HG03139 (cell line): ENCODE measurements around the gene PLEKHN1.
A peak's percentile ranks its signal among the peaks of the same experiment; 100 is the strongest.
"Not testable (repeated sequence)": the region's sequence is repeated elsewhere in the genome, so short reads cannot be mapped to it uniquely, and the experiment has no call there.

Source experiments
- ATAC-seq: cut with Tn5 transposase; IDR thresholded peaks from one replicate; pipeline ENCODE4 v1.9.1; 2021; ENCODE audit not compliant: unreplicated experiment

The PLEKHN1 gene

DNA sequence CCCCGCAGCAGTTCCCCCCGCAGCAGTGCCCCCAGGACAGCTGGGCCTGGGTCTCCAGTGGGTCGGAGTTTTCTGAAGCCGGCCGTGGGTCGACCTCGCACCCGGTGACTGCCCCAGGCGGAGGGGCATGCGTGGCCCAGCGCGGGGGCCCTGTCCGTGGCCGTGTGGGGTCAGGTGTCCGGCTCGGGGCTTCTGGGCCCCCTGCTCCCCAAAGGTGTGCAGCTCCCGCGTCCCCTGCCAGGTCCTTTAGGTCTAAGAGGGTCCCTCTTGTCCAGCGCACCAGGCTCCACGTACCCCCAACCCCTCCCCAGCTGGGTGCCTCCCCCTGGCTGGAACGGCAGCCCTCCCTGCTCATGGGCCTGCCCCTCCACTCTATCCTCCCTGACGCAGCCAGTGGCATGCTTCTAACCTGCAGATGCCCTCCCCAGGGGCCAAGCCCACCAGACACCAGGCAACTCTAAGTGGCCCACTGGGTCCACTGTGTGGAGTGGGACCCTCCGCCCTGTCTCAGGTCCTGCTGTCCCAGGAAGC lies 39.6 kb downstream of the PLEKHN1 start:
- no peak for ATAC-seq

DNA sequence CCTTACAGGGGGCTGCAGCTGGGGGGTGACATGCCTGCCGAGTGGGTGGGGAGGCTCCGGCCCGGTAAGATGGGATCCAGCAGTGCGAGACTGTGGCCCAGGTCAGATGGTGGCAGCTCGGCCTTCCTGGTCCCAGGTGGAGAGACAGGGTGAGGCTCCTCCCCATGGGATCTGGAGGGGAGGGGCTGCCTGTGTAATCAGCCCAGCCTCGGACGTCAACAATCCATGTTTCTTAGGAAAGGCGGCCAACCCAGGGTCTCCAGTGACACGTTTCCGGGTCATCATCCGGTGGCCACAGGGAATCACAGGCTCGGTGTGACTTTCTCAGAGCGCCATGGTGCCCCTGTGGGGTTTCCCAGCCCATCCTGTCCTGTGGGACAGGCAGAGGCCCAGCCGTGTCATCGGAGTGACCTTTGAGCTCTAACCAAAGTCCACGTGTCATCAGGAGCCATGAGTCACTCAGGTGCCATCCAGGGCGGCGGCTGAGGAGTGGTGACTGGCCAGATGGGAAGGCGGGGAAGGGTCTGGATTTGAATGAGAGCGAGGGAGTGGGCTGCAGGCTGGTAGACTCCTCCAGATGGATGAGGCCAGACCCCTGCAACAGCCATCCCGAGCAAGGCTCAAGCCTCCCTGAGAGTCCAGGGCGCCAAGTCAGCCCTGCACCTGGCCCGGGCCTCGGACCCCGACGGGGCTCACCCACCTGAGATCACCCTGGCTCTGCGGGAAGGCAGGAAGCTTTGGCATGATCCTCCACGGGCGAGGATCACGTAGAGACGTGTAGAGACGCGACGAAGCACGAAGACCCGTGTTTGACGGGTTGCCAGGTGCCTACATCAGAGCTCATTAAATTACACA lies 40.2 kb downstream of the PLEKHN1 start:
- ATAC-seq, result no peak

DNA sequence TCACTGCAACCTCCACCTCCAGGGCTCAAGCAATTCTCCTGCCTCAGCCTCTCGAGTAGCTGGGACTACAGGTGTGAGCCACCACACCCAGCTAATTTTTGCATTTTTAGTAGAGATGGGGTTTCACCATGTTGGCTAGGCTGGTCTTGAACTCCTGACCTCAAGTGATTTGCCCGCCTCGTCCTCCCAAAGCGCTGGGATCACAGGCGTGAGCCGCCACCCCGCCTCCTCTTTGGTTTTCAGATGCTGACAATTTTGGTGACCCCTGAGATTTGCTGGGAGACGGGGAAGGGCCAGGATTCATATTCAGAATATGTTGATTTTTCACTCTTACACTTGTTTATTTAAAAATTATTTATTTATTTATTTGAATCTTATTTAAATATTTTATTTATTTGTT lies 43.8 kb downstream of the PLEKHN1 start:
- not testable (repeated sequence) for ATAC-seq

DNA sequence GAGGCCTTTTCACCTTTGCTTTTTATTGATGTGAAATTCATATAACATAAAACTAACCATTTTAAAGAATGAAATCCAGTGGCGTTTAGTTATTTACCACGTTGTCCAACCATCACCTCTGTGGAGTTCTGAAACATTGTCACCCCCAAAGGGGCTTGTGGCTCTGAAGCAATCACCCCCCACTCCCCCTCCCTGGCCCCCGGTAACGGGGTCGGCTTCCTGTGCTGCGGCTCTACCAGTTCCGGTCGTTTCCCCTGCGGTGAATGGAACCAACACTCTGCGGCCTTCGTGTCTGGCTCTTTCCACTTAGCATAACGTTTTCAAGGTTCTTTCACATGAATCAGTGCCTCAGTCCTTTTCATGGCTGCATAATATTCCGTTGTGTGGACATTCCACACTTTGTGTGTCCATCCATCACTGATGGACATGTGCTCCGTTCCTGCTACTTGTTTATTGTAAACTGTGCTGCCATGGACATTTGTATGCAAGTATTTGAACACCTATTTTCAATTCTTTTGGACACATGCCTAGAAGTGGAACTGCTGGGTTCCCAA lies 45.2 kb downstream of the PLEKHN1 start:
- no peak for ATAC-seq

DNA sequence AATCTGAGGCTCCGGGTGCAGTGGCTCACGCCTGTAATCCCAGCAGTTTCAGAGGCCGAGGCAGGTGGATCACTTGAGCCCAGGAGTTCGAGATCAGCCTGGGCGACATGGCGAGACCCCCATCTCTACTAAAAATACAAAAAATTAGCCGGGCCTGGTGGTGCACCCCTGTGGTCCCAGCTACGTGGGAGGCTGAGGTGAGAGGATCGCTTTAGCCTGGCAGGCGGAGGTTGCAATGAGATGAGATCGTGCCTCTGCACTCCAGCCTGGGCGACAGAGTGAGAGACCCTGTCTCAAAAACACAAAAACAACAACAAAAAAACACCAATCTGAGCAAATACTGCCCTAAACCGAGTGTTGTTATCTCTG lies 46.4 kb downstream of the PLEKHN1 start:
- not testable (repeated sequence) for ATAC-seq

GRCh38 chr1:1013105-1013921 lies 47.0 kb downstream of the PLEKHN1 start, which contains the start of gene ISG15:
ISG15 (plus strand) TSS chr1:1013497; CDS start chr1:1013574, 77 bp downstream.
- peak; percentile 72 for ATAC-seq

DNA sequence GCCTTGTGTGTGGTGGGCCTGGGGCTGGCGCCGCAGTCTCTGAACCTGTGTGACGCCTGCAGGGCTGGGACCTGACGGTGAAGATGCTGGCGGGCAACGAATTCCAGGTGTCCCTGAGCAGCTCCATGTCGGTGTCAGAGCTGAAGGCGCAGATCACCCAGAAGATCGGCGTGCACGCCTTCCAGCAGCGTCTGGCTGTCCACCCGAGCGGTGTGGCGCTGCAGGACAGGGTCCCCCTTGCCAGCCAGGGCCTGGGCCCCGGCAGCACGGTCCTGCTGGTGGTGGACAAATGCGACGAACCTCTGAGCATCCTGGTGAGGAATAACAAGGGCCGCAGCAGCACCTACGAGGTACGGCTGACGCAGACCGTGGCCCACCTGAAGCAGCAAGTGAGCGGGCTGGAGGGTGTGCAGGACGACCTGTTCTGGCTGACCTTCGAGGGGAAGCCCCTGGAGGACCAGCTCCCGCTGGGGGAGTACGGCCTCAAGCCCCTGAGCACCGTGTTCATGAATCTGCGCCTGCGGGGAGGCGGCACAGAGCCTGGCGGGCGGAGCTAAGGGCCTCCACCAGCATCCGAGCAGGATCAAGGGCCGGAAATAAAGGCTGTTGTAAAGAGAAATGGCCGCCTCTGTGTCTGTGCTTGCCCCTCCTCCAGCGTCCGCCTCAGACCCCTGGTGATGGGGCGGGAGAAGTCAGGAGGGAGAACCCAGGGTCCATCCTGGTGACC lies 47.8 kb downstream of the PLEKHN1 start:
- no peak for ATAC-seq

DNA sequence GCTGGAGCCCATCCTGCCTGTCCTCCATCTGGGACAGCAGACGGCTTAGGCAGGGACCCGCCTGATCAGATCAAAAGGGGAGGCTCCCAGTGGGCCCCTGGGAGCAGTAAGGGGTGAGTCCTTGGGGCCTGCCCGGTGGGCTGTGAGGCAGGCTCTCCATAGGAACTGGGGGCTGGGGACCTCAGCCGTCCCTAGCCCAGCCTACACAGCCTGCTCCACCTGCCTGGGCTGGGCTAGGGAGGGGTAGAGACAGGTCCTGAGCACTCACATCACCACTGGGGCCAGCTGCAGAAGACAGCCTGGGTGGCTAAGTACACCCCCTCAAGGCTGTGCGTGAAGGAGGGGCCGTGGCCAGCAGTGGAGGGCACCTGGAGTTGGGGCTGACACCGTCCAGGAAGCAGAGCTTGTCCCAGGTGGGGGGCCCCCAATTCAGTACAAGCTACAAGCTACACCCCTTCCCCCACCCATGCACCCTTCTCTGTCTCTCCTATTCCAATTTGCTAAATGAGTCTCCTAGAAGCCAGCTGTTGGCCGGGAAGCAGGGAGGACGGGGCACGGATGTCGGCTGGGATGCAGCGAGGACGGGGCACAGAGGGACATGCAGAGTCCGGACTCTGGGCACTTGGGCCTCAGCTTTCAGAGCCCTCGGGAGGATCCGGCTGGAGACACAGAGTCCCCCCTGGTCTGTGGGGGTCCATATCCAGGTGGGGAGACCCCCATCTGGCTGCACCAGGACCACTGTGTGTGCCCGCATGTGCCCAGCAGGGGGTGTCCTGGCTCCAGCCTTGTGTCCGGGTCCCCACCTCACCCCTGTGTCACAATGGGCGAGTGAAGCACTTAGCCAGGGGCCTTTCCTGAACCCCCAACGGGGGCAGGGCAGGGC lies 48.8 kb downstream of the PLEKHN1 start:
- no peak for ATAC-seq

GRCh38 chr1:1017397-1018320 lies 51.4 kb downstream of the PLEKHN1 start:
- not testable (repeated sequence) for ATAC-seq

DNA sequence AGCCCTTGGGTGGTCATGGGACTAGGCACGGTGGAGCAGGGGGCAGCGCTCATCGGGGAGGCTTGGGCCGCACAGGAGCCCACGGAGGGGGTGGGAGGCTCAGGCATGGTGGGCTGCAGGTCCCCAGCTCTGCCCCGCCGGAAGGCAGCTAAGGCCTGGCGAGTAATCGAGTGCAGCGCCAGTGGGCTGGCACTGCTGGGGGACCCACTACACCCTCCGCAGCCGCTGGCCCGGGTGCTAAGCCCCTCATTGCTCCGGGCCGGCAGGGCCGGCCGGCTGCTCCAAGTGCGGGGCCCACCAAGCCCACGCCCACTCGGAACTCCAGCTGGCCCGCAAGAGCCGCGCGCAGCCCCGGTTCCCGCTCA lies 52.0 kb downstream of the PLEKHN1 start:
- ATAC-seq, result not testable (repeated sequence)

- ATAC-seq, result peak; percentile 51
These were observed 53.1 kb downstream of the PLEKHN1 start for GRCh38 chr1:1019122-1019999.

DNA sequence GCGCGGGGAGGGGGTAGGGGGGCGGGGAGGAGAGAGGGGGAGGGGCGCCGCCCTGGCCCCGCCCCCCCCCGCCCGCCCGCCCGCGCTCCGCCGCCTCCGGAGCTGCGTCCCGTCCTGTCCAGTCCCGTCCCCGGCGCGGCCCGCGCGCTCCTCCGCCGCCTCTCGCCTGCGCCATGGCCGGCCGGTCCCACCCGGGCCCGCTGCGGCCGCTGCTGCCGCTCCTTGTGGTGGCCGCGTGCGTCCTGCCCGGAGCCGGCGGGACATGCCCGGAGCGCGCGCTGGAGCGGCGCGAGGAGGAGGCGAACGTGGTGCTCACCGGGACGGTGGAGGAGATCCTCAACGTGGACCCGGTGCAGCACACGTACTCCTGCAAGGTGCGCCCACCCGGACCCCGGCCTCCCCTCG lies 53.7 kb downstream of the PLEKHN1 start, which contains the start of gene AGRN:
AGRN (plus strand) TSS at position 121 of the 405 bp plus-strand sequence; CDS start at position 174, 53 bp downstream.
- ATAC-seq, result peak; percentile 17

DNA sequence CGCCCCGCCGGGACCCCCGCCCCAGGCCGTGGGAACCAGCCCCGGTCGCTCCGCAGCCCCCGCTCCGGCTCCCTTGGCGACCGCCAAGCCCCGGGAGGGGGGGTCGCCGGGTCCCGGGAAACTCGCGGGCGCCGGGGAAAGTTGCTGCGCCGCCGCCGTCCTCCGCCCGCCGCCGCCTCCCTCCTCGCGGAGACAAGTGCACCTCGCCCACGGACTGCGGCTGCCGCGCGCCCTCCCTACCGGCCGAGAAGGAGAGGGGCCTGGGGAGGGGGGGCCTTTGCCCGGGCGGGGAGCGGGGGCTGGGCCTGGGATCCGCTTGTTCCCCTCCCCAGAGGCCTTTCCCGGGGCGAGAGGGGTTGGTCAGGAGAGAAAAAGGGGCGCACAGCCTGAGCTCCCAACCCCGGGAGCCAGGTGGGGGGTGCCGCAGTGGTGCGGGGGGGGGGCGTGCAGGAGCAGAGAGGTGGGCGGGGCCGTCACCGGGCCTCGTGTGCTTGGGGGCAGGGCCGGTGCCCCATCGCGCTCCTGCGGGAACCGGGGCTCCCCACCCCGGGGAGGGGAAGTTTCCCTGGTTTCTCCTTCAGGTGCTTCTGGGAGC lies 54.2 kb downstream of the PLEKHN1 start:
- peak; percentile 3 for ATAC-seq

DNA sequence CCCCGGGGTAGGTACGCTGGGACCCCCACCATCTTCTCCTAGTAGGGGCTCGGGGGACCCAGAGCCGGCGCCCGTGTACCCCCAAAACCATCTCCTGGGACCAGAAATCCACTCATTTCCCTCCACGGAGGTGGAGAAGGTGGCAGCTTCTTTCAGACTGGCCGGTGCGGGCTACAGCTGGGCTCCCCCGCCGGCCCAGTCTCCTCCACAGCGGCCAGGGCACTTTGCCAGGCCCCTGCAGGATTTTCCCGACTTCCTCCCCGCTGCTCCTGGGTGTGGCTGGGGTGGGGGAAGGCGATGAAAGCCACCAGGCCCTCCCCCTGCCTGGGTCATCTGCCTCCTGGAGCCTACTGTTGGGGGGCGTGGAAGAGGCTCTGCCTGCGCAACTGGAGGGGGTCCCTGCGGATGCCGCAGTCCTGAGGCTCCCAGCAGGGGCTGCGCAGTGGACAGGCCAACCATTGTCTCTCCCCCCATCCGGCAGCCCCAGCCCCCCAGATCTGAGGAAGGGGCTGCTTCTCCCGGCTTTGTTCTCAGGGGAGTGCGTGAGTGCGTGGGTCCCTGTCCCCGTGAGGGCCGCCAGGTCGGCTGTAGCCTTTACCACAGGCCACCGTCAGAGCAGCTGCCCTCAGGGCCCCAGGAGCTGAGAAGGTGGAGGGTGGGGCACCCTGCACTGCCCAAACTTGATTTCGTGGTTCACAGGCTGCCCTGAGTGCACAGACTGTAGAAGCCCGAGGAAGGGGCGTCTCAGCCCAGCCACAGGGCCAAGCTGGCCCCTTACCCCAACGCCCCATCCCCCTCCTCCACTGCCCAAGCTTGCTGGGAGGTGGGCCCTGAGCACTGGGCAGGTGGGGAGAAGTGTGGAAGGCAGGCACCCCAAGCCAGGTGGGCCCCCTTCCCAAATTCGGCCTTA lies 55.0 kb downstream of the PLEKHN1 start:
- no peak for ATAC-seq

DNA sequence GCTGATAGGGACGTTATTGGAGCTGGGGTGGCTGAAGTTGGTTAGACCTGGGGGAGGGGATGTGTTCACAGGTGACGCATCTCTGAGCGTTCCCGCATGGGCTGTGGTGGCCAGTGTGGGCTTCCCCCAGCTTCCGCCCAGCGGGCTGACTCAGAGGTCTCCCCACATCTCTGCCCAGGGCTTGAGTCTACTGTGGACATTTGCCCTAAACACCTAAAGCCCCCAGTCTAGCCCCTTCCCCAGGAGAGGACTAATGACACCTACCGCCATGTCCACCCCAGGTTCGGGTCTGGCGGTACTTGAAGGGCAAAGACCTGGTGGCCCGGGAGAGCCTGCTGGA lies 55.6 kb downstream of the PLEKHN1 start:
- ATAC-seq, result no peak

DNA sequence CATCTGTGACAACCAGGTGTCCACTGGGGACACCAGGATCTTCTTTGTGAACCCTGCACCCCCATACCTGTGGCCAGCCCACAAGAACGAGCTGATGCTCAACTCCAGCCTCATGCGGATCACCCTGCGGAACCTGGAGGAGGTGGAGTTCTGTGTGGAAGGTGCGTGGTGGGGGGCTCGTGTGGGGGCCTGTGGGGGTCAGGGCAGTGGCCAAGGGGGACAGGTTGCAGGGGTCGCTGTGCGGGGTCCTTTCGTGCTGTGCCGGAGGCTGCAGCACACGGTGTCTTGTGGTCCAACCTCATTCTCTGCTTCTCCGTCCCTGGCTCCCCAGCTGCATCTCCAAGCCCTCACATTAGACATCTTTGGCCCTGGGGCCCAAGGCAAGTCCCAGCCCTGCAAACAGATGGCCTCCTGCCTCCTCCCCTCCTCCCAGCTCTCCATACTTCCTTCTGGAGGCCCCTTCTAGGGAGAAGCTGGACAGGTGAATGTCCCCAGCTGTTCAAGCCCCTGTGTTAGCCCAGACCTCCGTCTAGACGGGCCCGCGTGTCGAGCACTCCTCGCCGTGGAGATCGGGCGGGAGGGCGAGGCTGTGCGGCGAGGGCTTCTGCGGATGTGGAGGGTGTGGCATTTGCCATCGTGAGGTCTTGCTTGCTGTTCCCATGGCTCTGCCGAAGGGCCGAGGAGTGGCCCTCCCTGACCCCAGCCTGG lies 56.2 kb downstream of the PLEKHN1 start:
- ATAC-seq, result no peak
